ENCODE measurements around the gene PAGR1. TPM values are rescaled to one million over a fixed set of nuclear protein-coding genes. Genes with fewer than 3 reads are reported as not detected.

The PAGR1 gene
- total and polyA plus RNA-seq, 2 of the 13 experiments (the other 11 are each of a cell fraction or from before 2014, with no cell fraction given) = 9.8 to 66.4 TPM

DNA sequence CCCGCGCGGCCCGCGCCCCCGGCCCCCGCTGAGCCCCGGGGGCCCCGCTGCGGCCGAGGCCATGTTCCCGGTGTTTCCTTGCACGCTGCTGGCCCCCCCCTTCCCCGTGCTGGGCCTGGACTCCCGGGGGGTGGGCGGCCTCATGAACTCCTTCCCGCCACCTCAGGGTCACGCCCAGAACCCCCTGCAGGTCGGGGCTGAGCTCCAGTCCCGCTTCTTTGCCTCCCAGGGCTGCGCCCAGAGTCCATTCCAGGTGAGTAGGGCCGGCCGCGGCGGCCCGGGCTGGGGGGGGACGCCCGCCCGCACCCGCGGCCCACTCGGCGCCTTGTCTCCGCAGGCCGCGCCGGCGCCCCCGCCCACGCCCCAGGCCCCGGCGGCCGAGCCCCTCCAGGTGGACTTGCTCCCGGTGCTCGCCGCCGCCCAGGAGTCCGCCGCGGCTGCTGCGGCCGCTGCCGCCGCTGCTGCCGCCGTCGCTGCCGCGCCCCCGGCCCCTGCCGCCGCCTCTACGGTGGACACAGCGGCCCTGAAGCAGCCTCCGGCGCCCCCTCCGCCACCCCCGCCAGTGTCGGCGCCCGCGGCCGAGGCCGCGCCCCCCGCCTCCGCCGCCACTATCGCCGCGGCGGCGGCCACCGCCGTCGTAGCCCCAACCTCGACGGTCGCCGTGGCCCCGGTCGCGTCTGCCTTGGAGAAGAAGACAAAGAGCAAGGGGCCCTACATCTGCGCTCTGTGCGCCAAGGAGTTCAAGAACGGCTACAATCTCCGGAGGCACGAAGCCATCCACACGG, 9.1 kb upstream of the PAGR1 start (continued):
- TF ChIP-seq ZKSCAN5 (CRISPR knock-in tag; IDR thresholded peaks at IDR 0.05) (no peak), TBX2 (CRISPR knock-in tag; IDR thresholded peaks at IDR 0.05; ENCODE audit: borderline replicate concordance) (no peak), ZNF569 (CRISPR knock-in tag; IDR thresholded peaks at IDR 0.05; ENCODE audit: borderline replicate concordance) (no peak), EZH2 (conservative IDR thresholded peaks at IDR 0.05; ENCODE audit: low read depth, low read length) (no peak), ZNF543 (CRISPR knock-in tag; IDR thresholded peaks at IDR 0.05) (no peak; the same call in 1 of the 2 replicates), XRCC5 (optimal IDR thresholded peaks at IDR 0.05; ENCODE audit: low read length) (no peak), ZNF24 (IDR thresholded peaks at IDR 0.05) (no peak), PAF1 (CRISPR knock-in tag; IDR thresholded peaks at IDR 0.05) (no peak), FOSL2 (CRISPR knock-in tag; IDR thresholded peaks at IDR 0.05) (no peak), PPARG (CRISPR knock-in tag; conservative IDR thresholded peaks at IDR 0.05) (no peak), ZBTB7B (CRISPR knock-in tag; IDR thresholded peaks at IDR 0.05) (0 out of 2 replicates have a peak, but pooled peaks have one; percentile 23), ARNT (IDR thresholded peaks at IDR 0.05) (no peak), SP140L (CRISPR knock-in tag; IDR thresholded peaks at IDR 0.05; ENCODE audit: borderline replicate concordance) (no peak), ZNF780A (CRISPR knock-in tag; IDR thresholded peaks at IDR 0.05) (no peak), HIVEP1 (CRISPR knock-in tag; IDR thresholded peaks at IDR 0.05) (no peak), HOXA7 (CRISPR knock-in tag; IDR thresholded peaks at IDR 0.05) (no peak), ZNF235 (CRISPR knock-in tag; IDR thresholded peaks at IDR 0.05; ENCODE audit: borderline replicate concordance) (no peak), ZNF777 (CRISPR knock-in tag; IDR thresholded peaks at IDR 0.05) (peak; percentile 95)
- TF ChIP-seq, protein P1, sequence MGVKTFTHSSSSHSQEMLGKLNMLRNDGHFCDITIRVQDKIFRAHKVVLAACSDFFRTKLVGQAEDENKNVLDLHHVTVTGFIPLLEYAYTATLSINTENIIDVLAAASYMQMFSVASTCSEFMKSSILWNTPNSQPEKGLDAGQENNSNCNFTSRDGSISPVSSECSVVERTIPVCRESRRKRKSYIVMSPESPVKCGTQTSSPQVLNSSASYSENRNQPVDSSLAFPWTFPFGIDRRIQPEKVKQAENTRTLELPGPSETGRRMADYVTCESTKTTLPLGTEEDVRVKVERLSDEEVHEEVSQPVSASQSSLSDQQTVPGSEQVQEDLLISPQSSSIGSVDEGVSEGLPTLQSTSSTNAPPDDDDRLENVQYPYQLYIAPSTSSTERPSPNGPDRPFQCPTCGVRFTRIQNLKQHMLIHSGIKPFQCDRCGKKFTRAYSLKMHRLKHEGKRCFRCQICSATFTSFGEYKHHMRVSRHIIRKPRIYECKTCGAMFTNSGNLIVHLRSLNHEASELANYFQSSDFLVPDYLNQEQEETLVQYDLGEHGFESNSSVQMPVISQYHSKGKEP (CRISPR knock-in tag; IDR thresholded peaks at IDR 0.05) = no peak
- TF ChIP-seq, protein P2, sequence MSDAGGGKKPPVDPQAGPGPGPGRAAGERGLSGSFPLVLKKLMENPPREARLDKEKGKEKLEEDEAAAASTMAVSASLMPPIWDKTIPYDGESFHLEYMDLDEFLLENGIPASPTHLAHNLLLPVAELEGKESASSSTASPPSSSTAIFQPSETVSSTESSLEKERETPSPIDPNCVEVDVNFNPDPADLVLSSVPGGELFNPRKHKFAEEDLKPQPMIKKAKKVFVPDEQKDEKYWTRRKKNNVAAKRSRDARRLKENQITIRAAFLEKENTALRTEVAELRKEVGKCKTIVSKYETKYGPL (CRISPR knock-in tag; IDR thresholded peaks at IDR 0.05) = no peak
- TF ChIP-seq, protein P3, sequence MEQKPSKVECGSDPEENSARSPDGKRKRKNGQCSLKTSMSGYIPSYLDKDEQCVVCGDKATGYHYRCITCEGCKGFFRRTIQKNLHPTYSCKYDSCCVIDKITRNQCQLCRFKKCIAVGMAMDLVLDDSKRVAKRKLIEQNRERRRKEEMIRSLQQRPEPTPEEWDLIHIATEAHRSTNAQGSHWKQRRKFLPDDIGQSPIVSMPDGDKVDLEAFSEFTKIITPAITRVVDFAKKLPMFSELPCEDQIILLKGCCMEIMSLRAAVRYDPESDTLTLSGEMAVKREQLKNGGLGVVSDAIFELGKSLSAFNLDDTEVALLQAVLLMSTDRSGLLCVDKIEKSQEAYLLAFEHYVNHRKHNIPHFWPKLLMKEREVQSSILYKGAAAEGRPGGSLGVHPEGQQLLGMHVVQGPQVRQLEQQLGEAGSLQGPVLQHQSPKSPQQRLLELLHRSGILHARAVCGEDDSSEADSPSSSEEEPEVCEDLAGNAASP (CRISPR knock-in tag; IDR thresholded peaks at IDR 0.05; ENCODE audit: borderline replicate concordance) = 0 out of 2 replicates have a peak, but pooled peaks have one; percentile 9
- TF ChIP-seq, protein P4, sequence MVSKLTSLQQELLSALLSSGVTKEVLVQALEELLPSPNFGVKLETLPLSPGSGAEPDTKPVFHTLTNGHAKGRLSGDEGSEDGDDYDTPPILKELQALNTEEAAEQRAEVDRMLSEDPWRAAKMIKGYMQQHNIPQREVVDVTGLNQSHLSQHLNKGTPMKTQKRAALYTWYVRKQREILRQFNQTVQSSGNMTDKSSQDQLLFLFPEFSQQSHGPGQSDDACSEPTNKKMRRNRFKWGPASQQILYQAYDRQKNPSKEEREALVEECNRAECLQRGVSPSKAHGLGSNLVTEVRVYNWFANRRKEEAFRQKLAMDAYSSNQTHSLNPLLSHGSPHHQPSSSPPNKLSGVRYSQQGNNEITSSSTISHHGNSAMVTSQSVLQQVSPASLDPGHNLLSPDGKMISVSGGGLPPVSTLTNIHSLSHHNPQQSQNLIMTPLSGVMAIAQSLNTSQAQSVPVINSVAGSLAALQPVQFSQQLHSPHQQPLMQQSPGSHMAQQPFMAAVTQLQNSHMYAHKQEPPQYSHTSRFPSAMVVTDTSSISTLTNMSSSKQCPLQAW (CRISPR knock-in tag; IDR thresholded peaks at IDR 0.05) = no peak
- TF ChIP-seq, protein P5, sequence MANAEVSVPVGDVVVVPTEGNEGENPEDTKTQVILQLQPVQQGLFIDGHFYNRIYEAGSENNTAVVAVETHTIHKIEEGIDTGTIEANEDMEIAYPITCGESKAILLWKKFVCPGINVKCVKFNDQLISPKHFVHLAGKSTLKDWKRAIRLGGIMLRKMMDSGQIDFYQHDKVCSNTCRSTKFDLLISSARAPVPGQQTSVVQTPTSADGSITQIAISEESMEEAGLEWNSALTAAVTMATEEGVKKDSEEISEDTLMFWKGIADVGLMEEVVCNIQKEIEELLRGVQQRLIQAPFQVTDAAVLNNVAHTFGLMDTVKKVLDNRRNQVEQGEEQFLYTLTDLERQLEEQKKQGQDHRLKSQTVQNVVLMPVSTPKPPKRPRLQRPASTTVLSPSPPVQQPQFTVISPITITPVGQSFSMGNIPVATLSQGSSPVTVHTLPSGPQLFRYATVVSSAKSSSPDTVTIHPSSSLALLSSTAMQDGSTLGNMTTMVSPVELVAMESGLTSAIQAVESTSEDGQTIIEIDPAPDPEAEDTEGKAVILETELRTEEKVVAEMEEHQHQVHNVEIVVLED (CRISPR knock-in tag; IDR thresholded peaks at IDR 0.05; ENCODE audit: borderline replicate concordance) = no peak
- TF ChIP-seq, protein P6, sequence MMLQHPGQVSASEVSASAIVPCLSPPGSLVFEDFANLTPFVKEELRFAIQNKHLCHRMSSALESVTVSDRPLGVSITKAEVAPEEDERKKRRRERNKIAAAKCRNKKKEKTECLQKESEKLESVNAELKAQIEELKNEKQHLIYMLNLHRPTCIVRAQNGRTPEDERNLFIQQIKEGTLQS (CRISPR knock-in tag; IDR thresholded peaks at IDR 0.05) = peak; percentile 32; the same call in 1 of the 2 replicates

All from HepG2 (cell line).